ENCODE results near the gene LRRC8B.

DNA sequence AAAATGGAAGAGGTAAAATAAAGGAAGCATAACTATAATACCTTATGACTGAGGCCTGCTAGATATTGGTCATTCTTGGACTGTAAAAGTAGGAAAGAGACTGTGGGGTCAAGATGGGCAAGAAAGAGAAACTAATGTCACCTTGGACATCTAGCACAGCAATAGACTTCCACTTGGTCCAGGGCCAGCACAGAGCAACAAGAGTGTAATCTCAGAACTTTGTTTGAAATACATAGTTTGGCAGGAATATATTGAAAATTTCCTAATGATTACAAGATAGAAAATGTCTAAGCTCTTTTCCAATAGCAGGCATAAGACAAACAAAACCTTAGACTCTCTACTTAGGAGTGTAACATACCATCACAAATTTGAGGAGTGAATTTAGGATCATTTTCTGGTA is 112.9 kb downstream of the LRRC8B start:
- TF ChIP-seq ZNF263 (CRISPR knock-in tag; IDR thresholded peaks at IDR 0.05; ENCODE audit: borderline replicate concordance): no peak
- TF ChIP-seq, protein P1, sequence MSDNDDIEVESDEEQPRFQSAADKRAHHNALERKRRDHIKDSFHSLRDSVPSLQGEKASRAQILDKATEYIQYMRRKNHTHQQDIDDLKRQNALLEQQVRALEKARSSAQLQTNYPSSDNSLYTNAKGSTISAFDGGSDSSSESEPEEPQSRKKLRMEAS (CRISPR knock-in tag; IDR thresholded peaks at IDR 0.05): no peak
- TF ChIP-seq GABPB1 (CRISPR knock-in tag; IDR thresholded peaks at IDR 0.05): no peak
- TF ChIP-seq ILF3 (IDR thresholded peaks at IDR 0.05; ENCODE audit: borderline replicate concordance): no peak
- TF ChIP-seq BACH1 (tag; IDR thresholded peaks at IDR 0.05): no peak
- no peak for TF ChIP-seq ZFP36 (IDR thresholded peaks at IDR 0.05; ENCODE audit: low read depth, low read length, partially characterized antibody)
- no peak for TF ChIP-seq ZC3H8 (IDR thresholded peaks at IDR 0.05)
- TF ChIP-seq ZNF140 (CRISPR knock-in tag; IDR thresholded peaks at IDR 0.05): no peak
- TF ChIP-seq, protein P2, sequence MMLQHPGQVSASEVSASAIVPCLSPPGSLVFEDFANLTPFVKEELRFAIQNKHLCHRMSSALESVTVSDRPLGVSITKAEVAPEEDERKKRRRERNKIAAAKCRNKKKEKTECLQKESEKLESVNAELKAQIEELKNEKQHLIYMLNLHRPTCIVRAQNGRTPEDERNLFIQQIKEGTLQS (IDR thresholded peaks at IDR 0.05): no peak
- TF ChIP-seq, protein P2 (CRISPR knock-in tag; conservative IDR thresholded peaks at IDR 0.05): no peak
- TF ChIP-seq NONO (IDR thresholded peaks at IDR 0.05; ENCODE audit: low read depth in 2 of 2, low read length in 1 of 2): no peak
